OCI-LY3 (cell line): ENCODE data around the gene SMIM32.

Experiments
- EZH2phosphoT487 ChIP-seq: fragments of 200-600 bp; shearing (Covaris generic); IDR thresholded peaks from 2 replicates; pipeline ENCODE4 v1.6.1; 2018; ENCODE audit warnings: antibody characterized with exemption, mixed run types, low read depth
- TF ChIP-seq, protein P1 (sequence below): fragments of 200-600, 300-600 bp; sonication (generic); IDR thresholded peaks from 2 replicates; pipeline ENCODE4 v1.5.1; 2014; ENCODE audit warnings: antibody characterized with exemption, low read length, low read depth

GRCh38 chr5:136211282-136212040 is 18.5 kb upstream of the SMIM32 start:
- no peak for TF ChIP-seq EZH2phosphoT487
- TF ChIP-seq, protein P1, sequence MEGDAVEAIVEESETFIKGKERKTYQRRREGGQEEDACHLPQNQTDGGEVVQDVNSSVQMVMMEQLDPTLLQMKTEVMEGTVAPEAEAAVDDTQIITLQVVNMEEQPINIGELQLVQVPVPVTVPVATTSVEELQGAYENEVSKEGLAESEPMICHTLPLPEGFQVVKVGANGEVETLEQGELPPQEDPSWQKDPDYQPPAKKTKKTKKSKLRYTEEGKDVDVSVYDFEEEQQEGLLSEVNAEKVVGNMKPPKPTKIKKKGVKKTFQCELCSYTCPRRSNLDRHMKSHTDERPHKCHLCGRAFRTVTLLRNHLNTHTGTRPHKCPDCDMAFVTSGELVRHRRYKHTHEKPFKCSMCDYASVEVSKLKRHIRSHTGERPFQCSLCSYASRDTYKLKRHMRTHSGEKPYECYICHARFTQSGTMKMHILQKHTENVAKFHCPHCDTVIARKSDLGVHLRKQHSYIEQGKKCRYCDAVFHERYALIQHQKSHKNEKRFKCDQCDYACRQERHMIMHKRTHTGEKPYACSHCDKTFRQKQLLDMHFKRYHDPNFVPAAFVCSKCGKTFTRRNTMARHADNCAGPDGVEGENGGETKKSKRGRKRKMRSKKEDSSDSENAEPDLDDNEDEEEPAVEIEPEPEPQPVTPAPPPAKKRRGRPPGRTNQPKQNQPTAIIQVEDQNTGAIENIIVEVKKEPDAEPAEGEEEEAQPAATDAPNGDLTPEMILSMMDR = no peak
